ENCODE results near the gene HOXD3. TPM values are rescaled to one million over a fixed set of nuclear protein-coding genes. Genes with fewer than 3 reads are reported as not detected.

HOXD3 gene
- total RNA-seq = 1 to 10 TPM; 2.0 to 9.1 (median 8.3) TPM

GRCh38 chr2:176156807-176157498, at the start of gene HOXD3:
Gene HOXD3, plus strand, starts transcription at chr2:176157307. Its CDS starts 11,808 bp downstream, at chr2:176169115.
- H3K4me1 ChIP-seq = peaks cover 0 to 23% (median 0%) of the 10 kb centered on the region in 4 donors
- H3K27me3 ChIP-seq = no peaks in the 10 kb centered on the region
- peak within 1 kb of the TSS in 3 of 4 donors; percentile 14 to 62 (median 44) for H3K4me3 ChIP-seq
- no peaks in the 10 kb centered on the region for H3K9me3 ChIP-seq
- H3K27ac ChIP-seq = peak within 1 kb of the TSS in 1 of 4 donors; percentile 2
- no peak for TF ChIP-seq CTCF (IDR thresholded peaks at IDR 0.05)
- TF ChIP-seq POLR2A (IDR thresholded peaks at IDR 0.05) = no peak
- peaks cover 0 to 11% (median 0%) of the 10 kb centered on the region in 3 donors for H3K36me3 ChIP-seq
- peak in 1 of 3 donors; percentile 27 for DNase-seq

GRCh38 chr2:176107731-176108181, 49.4 kb upstream of the HOXD3 start:
- no peak for TF ChIP-seq POLR2A (IDR thresholded peaks at IDR 0.05)
- TF ChIP-seq CTCF (IDR thresholded peaks at IDR 0.05) = no peak
- no peak for DNase-seq
- Histone ChIP-seq H3K27ac (no peak overlapping the region), H3K4me1 (peaks cover 0 to 34% (median 1%) of the 10 kb centered on the region in 4 donors), H3K27me3 (peaks cover 0 to 92% of the 10 kb centered on the region in 2 donors), H3K4me3 (peak overlapping the region in 1 of 4 donors; percentile 26), H3K36me3 (no peaks in the 10 kb centered on the region), H3K9me3 (peaks cover 0 to 5% (median 0%) of the 10 kb centered on the region in 4 donors)

GRCh38 chr2:176109192-176109901, 47.8 kb upstream of the HOXD3 start:
- no peak for TF ChIP-seq CTCF (IDR thresholded peaks at IDR 0.05)
- no peak for TF ChIP-seq POLR2A (IDR thresholded peaks at IDR 0.05)
- no peak for DNase-seq
- H3K4me1 ChIP-seq = peaks cover 0 to 29% (median 1%) of the 10 kb centered on the region in 4 donors
- peaks cover 0 to 5% (median 0%) of the 10 kb centered on the region in 4 donors for H3K9me3 ChIP-seq
- no peaks in the 10 kb centered on the region for H3K36me3 ChIP-seq
- H3K27ac ChIP-seq = no peak overlapping the region
- no peak overlapping the region for H3K4me3 ChIP-seq
- peaks cover 0 to 91% of the 10 kb centered on the region in 2 donors for H3K27me3 ChIP-seq

GRCh38 chr2:176109946-176110345, 47.2 kb upstream of the HOXD3 start:
- no peak for TF ChIP-seq CTCF (IDR thresholded peaks at IDR 0.05)
- TF ChIP-seq POLR2A (IDR thresholded peaks at IDR 0.05) = no peak
- no peak for DNase-seq
- Histone ChIP-seq H3K9me3 (peaks cover 0 to 5% (median 0%) of the 10 kb centered on the region in 4 donors), H3K27ac (no peak overlapping the region), H3K4me1 (peaks cover 0 to 23% (median 1%) of the 10 kb centered on the region in 4 donors), H3K4me3 (no peak overlapping the region), H3K36me3 (no peaks in the 10 kb centered on the region), H3K27me3 (peaks cover 0 to 90% of the 10 kb centered on the region in 2 donors)

GRCh38 chr2:176110415-176111308, 46.4 kb upstream of the HOXD3 start:
- TF ChIP-seq POLR2A (IDR thresholded peaks at IDR 0.05) (no peak), CTCF (IDR thresholded peaks at IDR 0.05) (no peak)
- no peaks in the 10 kb centered on the region for H3K36me3 ChIP-seq
- no peak overlapping the region for H3K4me3 ChIP-seq
- no peak overlapping the region for H3K27ac ChIP-seq
- H3K9me3 ChIP-seq = peaks cover 0 to 5% (median 0%) of the 10 kb centered on the region in 4 donors
- H3K27me3 ChIP-seq = peaks cover 0 to 88% of the 10 kb centered on the region in 2 donors
- no peak for DNase-seq
- peaks cover 0 to 23% (median 1%) of the 10 kb centered on the region in 4 donors for H3K4me1 ChIP-seq

Data from Peyer's patch (tissue), 4 donors.